ENCODE data around the gene TMEM219.

- no peak for TF ChIP-seq MYBL2 (CRISPR knock-in tag; IDR thresholded peaks at IDR 0.05)
- TF ChIP-seq, protein P1, sequence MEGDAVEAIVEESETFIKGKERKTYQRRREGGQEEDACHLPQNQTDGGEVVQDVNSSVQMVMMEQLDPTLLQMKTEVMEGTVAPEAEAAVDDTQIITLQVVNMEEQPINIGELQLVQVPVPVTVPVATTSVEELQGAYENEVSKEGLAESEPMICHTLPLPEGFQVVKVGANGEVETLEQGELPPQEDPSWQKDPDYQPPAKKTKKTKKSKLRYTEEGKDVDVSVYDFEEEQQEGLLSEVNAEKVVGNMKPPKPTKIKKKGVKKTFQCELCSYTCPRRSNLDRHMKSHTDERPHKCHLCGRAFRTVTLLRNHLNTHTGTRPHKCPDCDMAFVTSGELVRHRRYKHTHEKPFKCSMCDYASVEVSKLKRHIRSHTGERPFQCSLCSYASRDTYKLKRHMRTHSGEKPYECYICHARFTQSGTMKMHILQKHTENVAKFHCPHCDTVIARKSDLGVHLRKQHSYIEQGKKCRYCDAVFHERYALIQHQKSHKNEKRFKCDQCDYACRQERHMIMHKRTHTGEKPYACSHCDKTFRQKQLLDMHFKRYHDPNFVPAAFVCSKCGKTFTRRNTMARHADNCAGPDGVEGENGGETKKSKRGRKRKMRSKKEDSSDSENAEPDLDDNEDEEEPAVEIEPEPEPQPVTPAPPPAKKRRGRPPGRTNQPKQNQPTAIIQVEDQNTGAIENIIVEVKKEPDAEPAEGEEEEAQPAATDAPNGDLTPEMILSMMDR (IDR thresholded peaks at IDR 0.05): no peak
- TF ChIP-seq ATF2 (CRISPR knock-in tag; IDR thresholded peaks at IDR 0.05; ENCODE audit: borderline replicate concordance, low read depth): no peak
- TF ChIP-seq MAX (CRISPR knock-in tag; IDR thresholded peaks at IDR 0.05): no peak
Observed at GRCh38 chr16:29993903-29994599, 32.2 kb downstream of the TMEM219 start.
